Mononuclear cell (primary cell): Measurements from ENCODE around the gene RPF1. TPM values are rescaled to one million over a fixed set of nuclear protein-coding genes. Genes with fewer than 3 reads are reported as not detected.
"Not testable (repeated sequence)": the region's sequence is repeated elsewhere in the genome, so short reads cannot be mapped to it uniquely, and the experiment has no call there.

ENCODE experiments used
- H3K27me3 ChIP-seq: 2 replicates; pipeline ENCODE4 v1.6.0; 2011; ENCODE audit warnings: low read length, control low read depth; ENCODE audit not compliant: insufficient read depth
- H3K4me1 ChIP-seq: 2 replicates; pipeline ENCODE4 v1.5.1; 2011; ENCODE audit warnings: mild to moderate bottlenecking, low read length, control low read depth; ENCODE audit not compliant: insufficient read depth
- H3K4me3 ChIP-seq: 2 replicates; pipeline ENCODE4 v1.5.1; 2011; ENCODE audit warnings: mild to moderate bottlenecking, low read length, moderate library complexity
- H3K9me3 ChIP-seq: 2 replicates; pipeline ENCODE4 v1.5.1; 2011; ENCODE audit warnings: low read depth, mild to moderate bottlenecking, control low read depth, low read length
- total RNA-seq: library from RNA; depleted of rRNA; stranded (reverse); fragments of >200 nt; gene quantifications from one replicate; pipeline ENCODE4 v1.2.3, GENCODE V29; 2012

The RPF1 gene, protein sequence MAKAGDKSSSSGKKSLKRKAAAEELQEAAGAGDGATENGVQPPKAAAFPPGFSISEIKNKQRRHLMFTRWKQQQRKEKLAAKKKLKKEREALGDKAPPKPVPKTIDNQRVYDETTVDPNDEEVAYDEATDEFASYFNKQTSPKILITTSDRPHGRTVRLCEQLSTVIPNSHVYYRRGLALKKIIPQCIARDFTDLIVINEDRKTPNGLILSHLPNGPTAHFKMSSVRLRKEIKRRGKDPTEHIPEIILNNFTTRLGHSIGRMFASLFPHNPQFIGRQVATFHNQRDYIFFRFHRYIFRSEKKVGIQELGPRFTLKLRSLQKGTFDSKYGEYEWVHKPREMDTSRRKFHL
- total RNA-seq, result 95.8 TPM

DNA sequence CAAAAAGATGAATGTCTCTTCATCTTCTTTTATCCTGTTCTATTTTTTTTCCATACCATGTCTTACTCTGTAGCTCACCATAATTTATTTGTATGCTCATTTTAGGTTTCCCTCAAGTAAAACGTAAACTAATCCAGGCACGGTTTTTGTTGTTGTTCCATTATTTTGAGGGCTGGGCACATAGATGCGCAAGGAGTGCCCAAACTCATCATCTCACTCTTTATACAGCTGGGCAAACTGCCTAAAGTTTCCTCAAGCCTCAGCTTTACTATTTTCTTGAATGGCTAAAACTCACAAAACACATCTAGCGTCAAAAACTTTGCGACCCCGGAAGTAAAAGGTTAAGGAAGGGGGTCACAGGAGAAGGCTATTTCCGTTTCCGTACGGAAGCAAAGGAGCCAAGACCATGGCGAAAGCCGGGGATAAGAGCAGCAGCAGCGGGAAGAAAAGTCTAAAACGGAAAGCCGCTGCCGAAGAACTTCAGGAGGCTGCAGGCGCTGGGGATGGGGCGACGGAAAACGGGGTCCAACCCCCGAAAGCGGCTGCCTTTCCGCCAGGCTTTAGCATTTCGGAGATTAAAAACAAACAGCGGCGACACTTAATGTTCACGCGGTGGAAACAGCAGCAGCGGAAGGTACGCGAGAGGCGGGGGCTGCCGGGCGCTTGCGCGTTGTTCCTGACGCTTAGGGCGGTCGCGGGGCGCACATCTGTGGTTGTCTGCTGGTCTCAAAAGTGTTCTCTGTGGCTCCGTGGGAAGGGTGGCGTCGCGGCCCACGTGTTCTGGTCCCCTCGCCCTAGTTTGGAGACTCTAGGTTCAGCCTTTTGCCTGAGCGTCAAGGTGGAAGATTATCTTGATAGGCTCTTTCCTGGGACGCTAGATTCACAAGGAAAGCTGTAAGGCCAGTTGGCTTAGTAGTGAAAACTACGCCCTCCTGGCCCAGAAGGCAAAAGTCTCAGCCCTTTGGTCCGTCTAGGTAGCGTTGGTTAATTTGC lies at the start of gene RPF1:
TSS of gene RPF1 (plus strand) at position 391 of the 993 bp plus-strand sequence. CDS start at position 407, 16 bp downstream.
- Histone ChIP-seq H3K4me1 (peaks cover 21% of the 10 kb centered on the region), H3K27me3 (peaks cover 13% of the 10 kb centered on the region), H3K4me3 (peak within 1 kb of the TSS; percentile 64), H3K9me3 (no peaks in the 10 kb centered on the region)

DNA sequence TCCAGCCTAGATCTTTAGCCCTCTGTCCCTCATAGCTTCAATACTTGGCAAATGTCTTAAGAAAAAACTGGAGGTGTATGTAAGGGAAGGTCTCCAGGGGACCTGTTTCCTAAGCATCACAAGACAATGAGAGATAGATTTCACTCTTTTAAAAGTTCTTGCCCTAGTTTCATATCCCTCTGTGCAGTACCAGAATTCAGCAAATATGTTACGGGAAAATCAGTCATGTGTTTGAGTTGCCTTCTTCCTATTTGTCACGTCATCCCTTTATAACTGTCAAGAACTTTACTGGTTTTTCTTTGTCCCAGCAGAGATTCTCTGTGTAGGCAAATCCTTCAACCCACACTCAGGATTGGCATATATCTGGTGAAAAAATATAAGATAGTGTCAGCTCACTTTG lies 48.5 kb upstream of the RPF1 start:
- Histone ChIP-seq H3K27me3 (no peaks in the 10 kb centered on the region), H3K9me3 (no peaks in the 10 kb centered on the region), H3K4me3 (no peak overlapping the region), H3K4me1 (peaks cover 27% of the 10 kb centered on the region)

DNA sequence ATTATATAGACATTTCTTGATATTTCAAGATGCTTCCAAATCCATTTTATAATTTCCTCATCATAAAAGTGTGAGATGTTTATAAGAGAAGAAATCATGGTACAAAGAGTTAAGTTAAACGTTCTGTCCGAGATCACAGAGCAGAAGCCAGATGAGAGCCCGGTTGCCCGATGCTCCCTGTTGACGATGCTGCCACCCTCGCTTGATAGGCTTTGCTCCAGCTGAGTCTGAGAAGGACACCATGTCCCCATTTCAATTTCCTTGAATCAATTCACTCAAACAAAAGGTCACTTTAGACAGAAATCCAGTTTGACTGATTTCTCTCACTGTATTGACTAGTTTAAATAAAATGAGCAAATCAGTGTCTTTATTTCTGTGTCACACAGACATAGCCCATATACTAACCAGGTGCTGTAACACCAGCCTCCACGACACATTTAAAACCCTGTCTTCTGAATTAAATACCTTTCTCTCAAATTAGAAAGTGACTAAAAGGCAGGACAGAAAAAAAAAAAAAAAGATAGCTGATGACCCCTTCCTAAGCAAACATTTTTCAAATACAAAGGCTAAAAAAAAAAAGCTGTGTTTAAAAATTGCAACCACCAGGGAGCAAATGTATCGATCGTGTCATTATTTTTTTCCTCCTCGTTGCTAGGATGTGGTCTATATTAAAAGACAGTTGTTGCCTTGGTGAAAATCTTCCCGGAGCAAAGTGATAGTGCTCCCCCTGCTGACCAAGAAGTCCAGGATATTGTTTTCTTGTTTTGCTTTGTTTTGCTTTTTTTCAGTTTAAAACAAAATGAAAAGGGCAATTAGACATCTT lies 45.6 kb upstream of the RPF1 start:
- Histone ChIP-seq H3K4me3 (peak overlapping the region; percentile 12), H3K27me3 (no peaks in the 10 kb centered on the region), H3K9me3 (no peaks in the 10 kb centered on the region), H3K4me1 (peaks cover 45% of the 10 kb centered on the region)

DNA sequence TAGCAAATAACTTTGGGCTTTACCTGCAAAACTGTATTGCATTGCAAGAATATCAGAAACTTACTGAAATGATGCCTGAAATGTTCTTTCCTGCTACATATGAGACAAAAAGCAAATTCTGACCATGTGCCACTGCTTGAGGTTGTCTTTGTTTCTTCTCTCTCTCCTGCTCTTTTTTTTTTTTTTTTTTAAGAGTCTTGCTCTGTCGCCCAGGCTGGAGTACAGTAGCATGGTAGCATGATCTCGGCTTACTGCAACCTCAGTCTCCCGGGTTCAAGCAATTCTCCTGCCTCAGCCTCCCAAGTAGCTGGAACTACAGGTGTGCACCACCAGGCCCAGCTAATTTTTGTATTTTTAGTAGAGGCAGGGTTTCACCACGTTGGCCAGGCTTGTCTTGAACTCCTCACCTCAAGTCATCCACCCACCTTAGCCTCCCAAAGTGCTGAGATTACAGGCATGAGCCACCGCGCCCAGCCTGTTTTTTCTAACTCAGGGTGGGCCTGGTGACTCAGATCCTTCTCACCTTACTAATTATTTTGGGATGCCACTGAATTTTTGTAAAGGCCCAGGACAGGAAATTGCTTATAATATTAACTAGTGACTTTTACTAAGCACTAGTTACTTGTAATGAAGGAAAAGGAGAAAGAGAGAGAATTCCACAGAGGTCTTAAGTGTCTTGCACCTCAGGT lies 44.8 kb upstream of the RPF1 start:
- Histone ChIP-seq H3K27me3 (no peaks in the 10 kb centered on the region), H3K4me1 (peaks cover 45% of the 10 kb centered on the region), H3K4me3 (no peak overlapping the region)

DNA sequence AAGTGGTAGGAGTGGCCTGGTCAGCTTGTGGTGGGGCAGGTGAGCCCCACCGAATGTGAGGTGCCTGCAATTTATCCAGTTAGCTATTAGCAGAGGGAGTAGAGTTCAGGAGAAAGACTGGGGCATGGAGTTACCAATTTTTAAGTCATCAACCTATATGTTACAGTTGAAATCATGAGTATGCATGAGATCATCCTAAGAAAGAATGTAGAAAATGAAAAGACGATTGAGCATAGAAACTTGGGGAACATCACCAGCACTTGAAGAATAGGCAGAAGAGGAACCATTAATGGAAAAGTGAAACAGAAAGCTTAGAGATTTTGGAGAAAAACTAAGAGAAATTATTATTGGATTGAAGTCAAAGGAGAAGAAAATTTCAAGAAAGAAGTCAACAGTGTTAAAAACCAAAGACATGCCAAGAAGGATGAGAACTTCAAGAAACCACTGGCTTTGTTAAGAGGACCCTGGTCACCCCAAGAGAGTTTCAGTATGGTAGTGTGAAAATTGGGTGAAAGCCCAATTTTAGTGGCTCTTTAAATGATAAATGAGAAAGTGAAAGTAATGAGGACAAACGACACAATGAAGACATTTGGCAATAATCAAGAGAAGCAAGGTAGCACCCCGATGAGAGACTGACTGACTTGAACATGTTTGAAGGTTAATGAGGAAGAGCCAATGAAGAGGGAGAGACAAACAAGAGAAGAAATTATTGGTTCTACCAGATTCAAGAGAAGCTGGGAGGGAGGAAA lies 44.1 kb upstream of the RPF1 start:
- Histone ChIP-seq H3K4me1 (peaks cover 45% of the 10 kb centered on the region), H3K9me3 (no peaks in the 10 kb centered on the region), H3K4me3 (no peak overlapping the region), H3K27me3 (no peaks in the 10 kb centered on the region)

More for the DNA sequence above, 44.8 kb upstream of the RPF1 start:
- no peaks in the 10 kb centered on the region for H3K9me3 ChIP-seq

DNA sequence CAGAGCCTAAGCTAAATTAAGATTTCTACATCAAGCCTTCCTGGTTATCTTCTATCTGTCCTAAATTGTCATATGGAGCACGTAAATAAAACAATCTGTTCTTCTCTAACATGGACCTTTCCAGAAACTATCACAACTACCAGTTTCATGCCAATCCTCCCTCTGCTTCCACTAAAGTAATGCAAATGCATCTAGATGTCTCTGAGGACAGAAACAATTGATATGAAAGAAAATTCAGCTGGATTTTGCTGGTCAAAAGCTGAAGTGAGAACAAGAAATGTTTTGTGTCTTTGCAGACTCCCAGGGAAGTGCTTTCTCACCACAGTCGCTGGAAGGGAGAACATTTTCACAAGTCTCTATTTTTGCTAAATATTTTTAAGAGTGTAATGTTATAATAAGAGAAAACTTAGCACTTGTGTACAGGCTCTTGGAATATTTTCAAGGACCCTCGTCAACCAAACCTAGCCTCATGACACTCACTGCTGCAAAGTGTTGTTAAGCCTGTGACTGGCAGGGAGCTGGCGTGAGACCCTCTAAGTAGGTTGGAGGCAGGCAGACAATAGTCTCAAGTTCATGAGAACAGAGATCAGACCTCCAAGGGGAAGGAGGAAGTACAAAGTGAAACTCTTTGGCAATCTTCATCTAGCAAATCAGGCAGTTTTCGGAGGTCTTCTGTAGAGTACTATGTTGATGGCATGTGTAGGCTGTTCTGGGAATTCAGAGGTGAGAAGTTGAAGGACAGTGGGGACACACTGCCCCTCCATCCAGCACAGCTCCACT lies 42.0 kb upstream of the RPF1 start:
- Histone ChIP-seq H3K9me3 (no peaks in the 10 kb centered on the region), H3K27me3 (no peaks in the 10 kb centered on the region), H3K4me1 (peaks cover 45% of the 10 kb centered on the region), H3K4me3 (peak overlapping the region; percentile 9)

DNA sequence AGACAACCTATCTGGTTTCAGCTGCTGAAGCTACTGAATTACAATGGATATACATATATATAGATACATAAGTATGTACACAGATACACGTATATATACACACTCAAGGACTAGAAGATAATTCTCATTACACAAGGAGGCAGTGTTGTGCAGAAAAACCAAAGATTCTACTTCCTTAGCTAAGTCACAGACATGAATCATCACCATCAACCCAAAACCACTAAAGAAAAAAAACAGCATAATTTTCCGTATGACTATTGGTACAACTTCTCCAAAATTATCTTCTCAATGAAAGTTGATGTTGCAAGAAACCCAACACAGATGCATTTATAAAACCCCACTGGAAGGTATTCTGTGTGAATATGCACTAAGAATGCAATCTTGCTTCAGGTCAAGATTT lies 36.8 kb upstream of the RPF1 start:
- Histone ChIP-seq H3K27me3 (no peaks in the 10 kb centered on the region), H3K9me3 (no peaks in the 10 kb centered on the region), H3K4me3 (no peak overlapping the region), H3K4me1 (peaks cover 24% of the 10 kb centered on the region)

DNA sequence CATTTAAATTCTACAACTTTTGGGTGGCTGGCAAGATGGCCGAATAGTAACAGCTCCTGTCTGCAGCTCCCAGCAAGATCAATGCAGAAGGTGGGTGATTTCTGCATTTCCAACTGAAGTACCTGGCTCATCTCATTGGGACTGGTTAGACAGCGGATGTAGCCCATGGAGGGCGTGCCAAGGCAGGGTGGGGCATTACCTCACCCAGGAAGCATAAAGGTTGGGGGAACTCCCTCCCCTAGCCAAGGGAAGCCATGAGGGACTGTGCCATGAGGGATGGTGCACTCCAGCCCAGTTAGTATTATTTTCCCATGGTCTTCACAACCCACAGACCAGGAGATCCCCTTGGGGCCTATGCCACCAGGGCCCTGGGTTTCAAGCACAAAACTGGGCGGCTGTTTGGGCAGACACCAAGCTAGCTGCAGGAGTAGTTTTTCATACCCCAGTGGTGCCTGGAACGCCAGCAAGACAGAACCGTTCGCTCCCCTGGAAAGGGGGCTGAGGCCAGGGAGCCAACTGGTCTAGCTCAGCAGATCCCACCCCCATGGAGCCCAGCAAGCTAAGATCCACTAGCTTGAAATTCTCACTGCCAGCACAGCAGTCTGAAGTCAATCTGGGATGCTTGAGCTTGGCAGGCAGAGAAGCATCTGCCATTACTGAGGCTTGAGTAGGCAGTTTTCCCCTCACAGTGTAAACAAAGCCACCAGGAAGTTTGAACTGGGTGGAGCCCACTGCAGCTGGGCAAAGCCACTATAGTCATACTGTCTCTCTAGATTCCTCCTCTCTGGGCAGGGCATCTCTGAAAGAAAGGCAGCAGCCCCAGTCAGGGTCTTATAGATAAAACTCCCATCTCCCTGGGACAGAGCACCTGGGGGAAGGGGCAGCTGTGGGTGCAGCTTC lies 36.1 kb upstream of the RPF1 start:
- H3K4me3 ChIP-seq, H3K27me3 ChIP-seq: not testable (repeated sequence)
- peaks cover 17% of the 10 kb centered on the region for H3K4me1 ChIP-seq

DNA sequence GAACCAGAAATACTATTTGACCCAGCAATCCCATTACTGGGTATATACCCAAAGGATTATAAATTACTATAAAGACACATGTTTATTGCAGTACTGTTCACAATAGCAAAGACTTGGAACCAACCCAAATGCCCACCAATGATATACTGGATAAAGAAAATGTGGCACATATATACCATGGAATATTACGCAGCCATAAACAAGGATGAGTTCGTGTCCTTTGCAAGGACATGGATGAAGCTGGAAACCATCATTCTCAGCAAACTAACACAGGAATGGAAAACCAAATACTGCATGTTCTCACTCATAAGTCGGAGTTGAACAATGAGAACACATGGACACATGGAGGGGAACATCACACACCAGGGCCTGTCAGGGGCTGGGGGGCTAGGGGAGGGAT lies 30.4 kb upstream of the RPF1 start:
- H3K4me3 ChIP-seq, H3K27me3 ChIP-seq, H3K9me3 ChIP-seq: not testable (repeated sequence)
- H3K4me1 ChIP-seq, result peaks cover 12% of the 10 kb centered on the region

More for the DNA sequence above, 36.1 kb upstream of the RPF1 start:
- not testable (repeated sequence) for H3K9me3 ChIP-seq

DNA sequence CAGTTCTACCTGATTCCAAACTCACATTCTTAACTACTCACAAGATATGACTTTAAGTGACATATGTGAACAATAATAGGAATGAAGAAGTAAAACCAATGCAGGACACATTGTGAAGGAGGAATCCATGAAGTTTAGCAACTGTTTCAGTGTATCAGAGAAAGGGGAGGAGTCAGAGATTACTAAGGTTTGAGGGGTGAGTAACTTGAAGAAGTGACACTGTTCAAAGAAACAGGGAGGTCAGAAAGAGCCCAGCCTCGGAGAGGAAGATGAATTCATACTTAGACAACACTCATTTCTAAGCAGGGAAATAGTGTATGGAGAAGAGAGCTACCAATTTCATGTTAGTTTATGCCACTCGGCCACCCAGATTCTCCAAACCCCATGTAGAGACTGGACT lies 28.2 kb upstream of the RPF1 start:
- Histone ChIP-seq H3K4me1 (peaks cover 10% of the 10 kb centered on the region), H3K27me3 (peaks cover 4% of the 10 kb centered on the region)

DNA sequence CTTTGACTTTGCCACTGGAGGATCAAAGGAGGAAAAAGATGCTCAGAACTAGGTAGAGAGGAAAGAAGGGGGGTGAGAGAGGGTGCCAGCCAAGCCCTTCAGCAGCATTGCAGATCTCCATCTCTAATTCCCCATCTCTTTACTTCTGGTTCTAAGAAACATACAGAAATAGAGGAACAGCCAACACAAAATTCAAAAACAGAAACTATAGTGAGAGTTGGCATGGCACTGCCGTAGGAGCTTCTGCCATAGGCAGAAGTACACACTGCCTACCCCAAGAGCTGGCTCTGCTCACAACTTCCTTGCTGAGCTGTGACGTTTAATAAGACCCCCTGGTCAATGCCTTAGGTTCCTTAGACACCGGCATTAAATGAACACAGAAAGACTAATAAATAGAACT lies 26.6 kb upstream of the RPF1 start:
- peaks cover 6% of the 10 kb centered on the region for H3K27me3 ChIP-seq
- H3K4me3 ChIP-seq, result no peak overlapping the region
- peaks cover 10% of the 10 kb centered on the region for H3K4me1 ChIP-seq
- no peaks in the 10 kb centered on the region for H3K9me3 ChIP-seq

More for the DNA sequence above, 28.2 kb upstream of the RPF1 start:
- Histone ChIP-seq H3K9me3 (no peaks in the 10 kb centered on the region), H3K4me3 (no peak overlapping the region)

DNA sequence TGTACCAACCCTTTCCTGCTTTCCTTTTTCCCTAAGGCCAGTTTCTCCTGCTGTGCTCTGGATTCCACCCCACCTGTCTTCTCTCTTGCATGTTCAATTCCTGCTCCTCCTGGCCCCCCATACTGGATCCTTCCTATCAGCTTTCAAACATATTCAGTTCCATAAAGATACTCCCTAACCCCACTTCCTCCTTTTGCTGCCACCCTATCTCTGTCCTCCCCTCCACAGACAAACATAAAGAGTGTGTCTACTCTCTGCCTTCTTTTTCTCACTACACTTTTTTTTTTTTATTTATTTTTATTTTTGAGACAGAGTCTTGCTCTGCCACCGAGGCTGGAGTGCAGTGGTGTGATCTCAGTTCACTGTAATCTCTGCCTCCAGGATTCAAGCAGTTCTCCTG lies 16.9 kb upstream of the RPF1 start:
- Histone ChIP-seq H3K4me1 (peaks cover 13% of the 10 kb centered on the region), H3K4me3 (no peak overlapping the region), H3K9me3 (no peaks in the 10 kb centered on the region), H3K27me3 (peaks cover 7% of the 10 kb centered on the region)
